K562 (cell line): Measurements from ENCODE around the gene TRIM2. TPM values are rescaled to one million over a fixed set of nuclear protein-coding genes. Genes with fewer than 3 reads are reported as not detected.

Experiments
- CC2D1A ChIP-seq: fragments of 450-650 bp; IDR thresholded peaks from 2 replicates; pipeline ENCODE4 v1.6.1; 2017; ENCODE audit warnings: mild to moderate bottlenecking
- DDX20 ChIP-seq: fragments of 450-650 bp; IDR thresholded peaks from 2 replicates; pipeline ENCODE4 v1.6.1; 2016; ENCODE audit warnings: missing genetic modification characterization, low read depth, mild to moderate bottlenecking, missing compliant biosample characterization, moderate library complexity
- E2F6 ChIP-seq, 2 experiments: IDR thresholded peaks; 2 replicates each; pipeline ENCODE4 v1.6.1; 2011; ENCODE audit warnings: borderline replicate concordance in 1 of 2, control low read depth in 1 of 2, low read depth in 1 of 2, low read length in 1 of 2, mild to moderate bottlenecking in 1 of 2, mixed read lengths in 1 of 2, moderate library complexity in 1 of 2; ENCODE audit not compliant: insufficient read depth in 1 of 2, insufficient read length in 1 of 2, poor library complexity in 1 of 2, severe bottlenecking in 1 of 2; ENCODE audit errors: extremely low read depth in 1 of 2
- GABPB2 ChIP-seq: fragments of 250-450 bp; sonication (Bioruptor Pico); conservative IDR thresholded peaks from 2 replicates; pipeline ENCODE4 v1.5.1; 2021; ENCODE audit warnings: mild to moderate bottlenecking
- GTF2A2 ChIP-seq: IDR thresholded peaks from 2 replicates; pipeline ENCODE4 v1.6.1; 2016; ENCODE audit warnings: mild to moderate bottlenecking, missing genetic modification characterization, missing compliant biosample characterization
- HDAC8 ChIP-seq: fragments of 450-650 bp; IDR thresholded peaks from 2 replicates; pipeline ENCODE4 v1.6.1; 2016; ENCODE audit warnings: mild to moderate bottlenecking, missing genetic modification characterization, moderate library complexity, missing compliant biosample characterization
- PPARD ChIP-seq: fragments of 250-450 bp; sonication (Bioruptor Pico); IDR thresholded peaks from 2 replicates; pipeline ENCODE4 v1.8.0; 2022; ENCODE audit warnings: inconsistent platforms, mild to moderate bottlenecking, moderate library complexity
- RCOR1 ChIP-seq, 2 experiments: IDR thresholded peaks; 2 replicates each; pipeline ENCODE4 v1.6.1; 2012; ENCODE audit warnings: low read depth in 2 of 2, low read length in 2 of 2, borderline replicate concordance in 1 of 2, improper control_type of control experiment in 1 of 2
- ZFP1 ChIP-seq: fragments of 450-650 bp; formaldehyde crosslinking; IDR thresholded peaks from 2 replicates; pipeline ENCODE4 v1.4.0; 2020; ENCODE audit warnings: mild to moderate bottlenecking, mixed read lengths
- ZNF274 ChIP-seq: IDR thresholded peaks from 2 replicates; pipeline ENCODE4 v1.6.1; 2011; ENCODE audit warnings: low read depth, mild to moderate bottlenecking, low read length, moderate library complexity, borderline replicate concordance
- ZNF395 ChIP-seq: fragments of 200-800 bp; sonication (Bioruptor generic); IDR thresholded peaks from 2 replicates; pipeline ENCODE4 v1.6.1; 2017; ENCODE audit warnings: missing genetic modification characterization, missing compliant biosample characterization
- polyA plus RNA-seq, 8 experiments: library from polyadenylated mRNA; depleted of rRNA in 4 of 8; stranded (reverse) in 5 of 8; unstranded in 3 of 8; fragments of >200 nt; fragmentation: Nextera tagmentation in 2 of 8; fragmentation: Illumina TruSeq in 1 of 8; extraction: Ambion mirVana in 2 of 8; extraction: Trizol in 1 of 8; gene quantifications; 2 replicates each; pipeline versions ENCODE4 v1.2.1 to v1.2.3, GENCODE V29; 2011 to 2014; ENCODE audit warnings: inconsistent platforms in 1 of 8, missing spikeins in 1 of 8
- total RNA-seq, 7 experiments: library from RNA; depleted of rRNA in 6 of 7; stranded (reverse); fragments of >200 nt in 6 of 7; fragmentation: Illumina TruSeq in 2 of 7; extraction: Trizol in 2 of 7; gene quantifications; 2 replicates each; pipeline versions ENCODE4 v1.2.1 to v1.2.3, GENCODE V29; 2011 to 2021; ENCODE audit warnings: low replicate concordance in 1 of 7
- TF ChIP-seq, protein P1 (sequence below): fragments of 450-650 bp; formaldehyde crosslinking; conservative IDR thresholded peaks from 2 replicates; pipeline ENCODE4 v1.4.0; 2022; ENCODE audit warnings: mild to moderate bottlenecking, missing genetic modification characterization
- TF ChIP-seq, protein P2 (sequence below): fragments of 200-800 bp; sonication (Bioruptor generic); IDR thresholded peaks from 2 replicates; pipeline ENCODE4 v1.6.1; 2016; ENCODE audit warnings: missing genetic modification characterization, missing compliant biosample characterization
- TF ChIP-seq, protein P3 (sequence below): fragments of 250-450 bp; sonication (Bioruptor Pico); IDR thresholded peaks from 2 replicates; pipeline ENCODE4 v1.8.0; 2022; ENCODE audit warnings: inconsistent platforms, mild to moderate bottlenecking, moderate library complexity, borderline replicate concordance

The TRIM2 gene
- total and polyA plus RNA-seq, 9 of the 15 experiments (the other 6 are each of a cell fraction or from before 2014, with no cell fraction given): 0.01 to 0.41 (median 0.13) TPM; not detected in 1

DNA sequence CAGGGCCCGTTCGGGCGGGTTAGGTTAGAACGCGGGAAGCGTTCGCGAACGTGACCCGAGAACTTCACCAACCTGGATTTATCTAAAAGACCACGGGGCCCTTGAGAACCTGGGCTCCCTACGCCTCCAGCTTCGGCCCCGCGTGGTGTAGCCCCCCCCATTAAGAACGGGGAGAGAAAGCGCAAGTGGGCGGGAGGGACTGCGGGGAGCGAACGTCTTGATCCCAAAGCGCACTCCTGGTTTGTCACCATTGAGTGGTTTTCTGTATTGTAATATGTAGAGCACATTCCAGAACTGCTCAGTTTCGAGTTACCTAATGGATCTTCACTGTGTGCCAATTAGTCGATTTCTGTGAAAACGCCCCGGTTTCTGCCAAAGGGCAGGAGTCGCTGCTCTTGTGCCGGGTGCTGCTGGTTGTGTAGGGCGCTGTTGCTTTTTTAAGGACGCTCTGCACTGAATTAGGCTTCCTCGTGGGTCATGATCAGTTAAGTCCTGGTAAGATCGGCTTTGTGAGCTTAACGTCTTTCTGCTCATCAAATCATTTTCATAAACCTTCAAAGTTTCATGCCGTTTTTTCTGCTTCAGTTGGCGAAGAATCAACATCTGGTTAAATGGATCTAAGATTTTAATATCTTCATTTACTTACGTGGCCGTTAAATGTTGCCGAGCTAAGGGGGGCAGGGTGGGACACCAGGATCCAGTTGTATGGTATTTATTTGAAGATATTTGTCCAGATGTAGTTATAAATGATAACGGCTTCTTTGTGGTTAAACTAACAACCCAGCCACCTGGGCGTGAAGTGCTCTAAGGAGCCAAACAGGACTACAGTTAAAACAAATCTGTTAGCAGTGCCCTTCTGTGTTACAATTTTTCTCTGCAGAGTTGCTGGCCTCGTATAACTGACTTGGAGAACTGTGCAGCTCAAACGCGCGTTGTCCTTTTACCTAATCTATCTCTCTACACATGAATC, 141.1 kb downstream of the TRIM2 start (continued):
- TF ChIP-seq E2F6 (IDR thresholded peaks at IDR 0.05; ENCODE audit: borderline replicate concordance in 1 of 2, extremely low read depth in 1 of 2, insufficient read depth in 1 of 2, insufficient read length in 1 of 2, low read depth in 1 of 2, low read length in 1 of 2, poor library complexity in 1 of 2, severe bottlenecking in 1 of 2): no peak
- TF ChIP-seq HDAC8 (tag): no peak
- TF ChIP-seq PPARD (CRISPR knock-in tag): no peak
- TF ChIP-seq ZFP1: no peak
- TF ChIP-seq DDX20: no peak
- no peak for TF ChIP-seq ZNF395
- TF ChIP-seq, protein P1, sequence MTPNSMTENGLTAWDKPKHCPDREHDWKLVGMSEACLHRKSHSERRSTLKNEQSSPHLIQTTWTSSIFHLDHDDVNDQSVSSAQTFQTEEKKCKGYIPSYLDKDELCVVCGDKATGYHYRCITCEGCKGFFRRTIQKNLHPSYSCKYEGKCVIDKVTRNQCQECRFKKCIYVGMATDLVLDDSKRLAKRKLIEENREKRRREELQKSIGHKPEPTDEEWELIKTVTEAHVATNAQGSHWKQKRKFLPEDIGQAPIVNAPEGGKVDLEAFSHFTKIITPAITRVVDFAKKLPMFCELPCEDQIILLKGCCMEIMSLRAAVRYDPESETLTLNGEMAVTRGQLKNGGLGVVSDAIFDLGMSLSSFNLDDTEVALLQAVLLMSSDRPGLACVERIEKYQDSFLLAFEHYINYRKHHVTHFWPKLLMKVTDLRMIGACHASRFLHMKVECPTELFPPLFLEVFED (CRISPR knock-in tag): no peak
- TF ChIP-seq ZNF274: no peak
- TF ChIP-seq RCOR1 (IDR thresholded peaks at IDR 0.05; ENCODE audit: borderline replicate concordance in 1 of 2, low read depth in 2 of 2, low read length in 2 of 2): no peak
- TF ChIP-seq CC2D1A: no peak
- no peak for TF ChIP-seq GTF2A2 (tag)
- no peak for TF ChIP-seq GABPB2
- TF ChIP-seq, protein P2, sequence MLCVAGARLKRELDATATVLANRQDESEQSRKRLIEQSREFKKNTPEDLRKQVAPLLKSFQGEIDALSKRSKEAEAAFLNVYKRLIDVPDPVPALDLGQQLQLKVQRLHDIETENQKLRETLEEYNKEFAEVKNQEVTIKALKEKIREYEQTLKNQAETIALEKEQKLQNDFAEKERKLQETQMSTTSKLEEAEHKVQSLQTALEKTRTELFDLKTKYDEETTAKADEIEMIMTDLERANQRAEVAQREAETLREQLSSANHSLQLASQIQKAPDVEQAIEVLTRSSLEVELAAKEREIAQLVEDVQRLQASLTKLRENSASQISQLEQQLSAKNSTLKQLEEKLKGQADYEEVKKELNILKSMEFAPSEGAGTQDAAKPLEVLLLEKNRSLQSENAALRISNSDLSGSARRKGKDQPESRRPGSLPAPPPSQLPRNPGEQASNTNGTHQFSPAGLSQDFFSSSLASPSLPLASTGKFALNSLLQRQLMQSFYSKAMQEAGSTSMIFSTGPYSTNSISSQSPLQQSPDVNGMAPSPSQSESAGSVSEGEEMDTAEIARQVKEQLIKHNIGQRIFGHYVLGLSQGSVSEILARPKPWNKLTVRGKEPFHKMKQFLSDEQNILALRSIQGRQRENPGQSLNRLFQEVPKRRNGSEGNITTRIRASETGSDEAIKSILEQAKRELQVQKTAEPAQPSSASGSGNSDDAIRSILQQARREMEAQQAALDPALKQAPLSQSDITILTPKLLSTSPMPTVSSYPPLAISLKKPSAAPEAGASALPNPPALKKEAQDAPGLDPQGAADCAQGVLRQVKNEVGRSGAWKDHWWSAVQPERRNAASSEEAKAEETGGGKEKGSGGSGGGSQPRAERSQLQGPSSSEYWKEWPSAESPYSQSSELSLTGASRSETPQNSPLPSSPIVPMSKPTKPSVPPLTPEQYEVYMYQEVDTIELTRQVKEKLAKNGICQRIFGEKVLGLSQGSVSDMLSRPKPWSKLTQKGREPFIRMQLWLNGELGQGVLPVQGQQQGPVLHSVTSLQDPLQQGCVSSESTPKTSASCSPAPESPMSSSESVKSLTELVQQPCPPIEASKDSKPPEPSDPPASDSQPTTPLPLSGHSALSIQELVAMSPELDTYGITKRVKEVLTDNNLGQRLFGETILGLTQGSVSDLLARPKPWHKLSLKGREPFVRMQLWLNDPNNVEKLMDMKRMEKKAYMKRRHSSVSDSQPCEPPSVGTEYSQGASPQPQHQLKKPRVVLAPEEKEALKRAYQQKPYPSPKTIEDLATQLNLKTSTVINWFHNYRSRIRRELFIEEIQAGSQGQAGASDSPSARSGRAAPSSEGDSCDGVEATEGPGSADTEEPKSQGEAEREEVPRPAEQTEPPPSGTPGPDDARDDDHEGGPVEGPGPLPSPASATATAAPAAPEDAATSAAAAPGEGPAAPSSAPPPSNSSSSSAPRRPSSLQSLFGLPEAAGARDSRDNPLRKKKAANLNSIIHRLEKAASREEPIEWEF (CRISPR knock-in tag): no peak
- TF ChIP-seq, protein P3, sequence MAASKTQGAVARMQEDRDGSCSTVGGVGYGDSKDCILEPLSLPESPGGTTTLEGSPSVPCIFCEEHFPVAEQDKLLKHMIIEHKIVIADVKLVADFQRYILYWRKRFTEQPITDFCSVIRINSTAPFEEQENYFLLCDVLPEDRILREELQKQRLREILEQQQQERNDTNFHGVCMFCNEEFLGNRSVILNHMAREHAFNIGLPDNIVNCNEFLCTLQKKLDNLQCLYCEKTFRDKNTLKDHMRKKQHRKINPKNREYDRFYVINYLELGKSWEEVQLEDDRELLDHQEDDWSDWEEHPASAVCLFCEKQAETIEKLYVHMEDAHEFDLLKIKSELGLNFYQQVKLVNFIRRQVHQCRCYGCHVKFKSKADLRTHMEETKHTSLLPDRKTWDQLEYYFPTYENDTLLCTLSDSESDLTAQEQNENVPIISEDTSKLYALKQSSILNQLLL (CRISPR knock-in tag): no peak
